MM.1S (cell line): ENCODE results near the gene LBH.

ENCODE experiments used
- DNase-seq: peaks from one replicate; pipeline ENCODE4 v3.0.0-alpha.2; 2015
- H2AFZ ChIP-seq: fragments of 300-600 bp; sonication (generic); 2 replicates; pipeline ENCODE4 v1.6.0; 2016; ENCODE audit warnings: antibody characterized with exemption, low read length
- H3F3A ChIP-seq: fragments of 300-600 bp; sonication (generic); 2 replicates; pipeline ENCODE4 v1.6.1; 2016; ENCODE audit warnings: mild to moderate bottlenecking, antibody characterized with exemption, low read length, moderate library complexity, mixed read lengths; ENCODE audit not compliant: insufficient read depth
- H3K27ac ChIP-seq: fragments of 300-600 bp; sonication (generic); 2 replicates; pipeline ENCODE4 v1.5.1; 2016; ENCODE audit warnings: mild to moderate bottlenecking, low read length
- H3K27me3 ChIP-seq: fragments of 300-600 bp; sonication (generic); replicated peaks from 2 replicates; pipeline ENCODE4 v1.6.0; 2016; ENCODE audit warnings: low read length; ENCODE audit not compliant: insufficient read depth
- H3K36me3 ChIP-seq: fragments of 300-600 bp; sonication (generic); replicated peaks from 2 replicates; pipeline ENCODE4 v1.6.1; 2016; ENCODE audit warnings: mild to moderate bottlenecking, low read length, mixed read lengths; ENCODE audit not compliant: insufficient read depth
- H3K4me1 ChIP-seq: fragments of 300-600 bp; sonication (generic); 2 replicates; pipeline ENCODE4 v1.6.1; 2016; ENCODE audit warnings: low read length, mixed read lengths
- H3K4me2 ChIP-seq: fragments of 300-600 bp; sonication (generic); 2 replicates; pipeline ENCODE4 v1.6.0; 2016; ENCODE audit warnings: low read depth, low read length
- H3K4me3 ChIP-seq: fragments of 300-600 bp; sonication (generic); 2 replicates; pipeline ENCODE4 v1.5.1; 2016; ENCODE audit warnings: low read length, mixed read lengths
- H3K79me2 ChIP-seq: fragments of 300-600 bp; sonication (generic); 2 replicates; pipeline ENCODE4 v1.6.1; 2016; ENCODE audit warnings: mixed run types, low read length, mixed read lengths
- H3K9ac ChIP-seq: fragments of 300-600 bp; sonication (generic); 2 replicates; pipeline ENCODE4 v1.6.1; 2016; ENCODE audit warnings: low read length, mixed read lengths
- H3K9me2 ChIP-seq: fragments of 300-600 bp; sonication (generic); replicated peaks from 2 replicates; pipeline ENCODE4 v1.6.1; 2016; ENCODE audit warnings: mild to moderate bottlenecking, low read length, mixed read lengths; ENCODE audit not compliant: insufficient read depth
- H3K9me3 ChIP-seq: fragments of 300-600 bp; sonication (generic); replicated peaks from 2 replicates; pipeline ENCODE4 v1.6.1; 2016; ENCODE audit warnings: mild to moderate bottlenecking, low read length, mixed read lengths; ENCODE audit not compliant: insufficient read depth
- H4K20me1 ChIP-seq: fragments of 300-600 bp; sonication (generic); 2 replicates; pipeline ENCODE4 v1.6.1; 2016; ENCODE audit warnings: mild to moderate bottlenecking, low read length, moderate library complexity, mixed read lengths; ENCODE audit not compliant: insufficient read depth
- CTCF ChIP-seq: fragments of 300-600 bp; sonication (generic); IDR thresholded peaks from 2 replicates; pipeline ENCODE4 v1.5.1; 2016; ENCODE audit warnings: antibody characterized with exemption, low read length, mixed read lengths
- EZH2 ChIP-seq: fragments of 300-600 bp; sonication (generic); optimal IDR thresholded peaks from 2 replicates; pipeline ENCODE3; 2017; ENCODE audit warnings: low read depth, mild to moderate bottlenecking, antibody characterized with exemption, low read length, mixed read lengths
- EZH2phosphoT487 ChIP-seq: fragments of 300-600 bp; sonication (generic); IDR thresholded peaks from 2 replicates; pipeline ENCODE4 v1.6.1; 2018; ENCODE audit warnings: antibody characterized with exemption, low read length

The LBH gene

DNA sequence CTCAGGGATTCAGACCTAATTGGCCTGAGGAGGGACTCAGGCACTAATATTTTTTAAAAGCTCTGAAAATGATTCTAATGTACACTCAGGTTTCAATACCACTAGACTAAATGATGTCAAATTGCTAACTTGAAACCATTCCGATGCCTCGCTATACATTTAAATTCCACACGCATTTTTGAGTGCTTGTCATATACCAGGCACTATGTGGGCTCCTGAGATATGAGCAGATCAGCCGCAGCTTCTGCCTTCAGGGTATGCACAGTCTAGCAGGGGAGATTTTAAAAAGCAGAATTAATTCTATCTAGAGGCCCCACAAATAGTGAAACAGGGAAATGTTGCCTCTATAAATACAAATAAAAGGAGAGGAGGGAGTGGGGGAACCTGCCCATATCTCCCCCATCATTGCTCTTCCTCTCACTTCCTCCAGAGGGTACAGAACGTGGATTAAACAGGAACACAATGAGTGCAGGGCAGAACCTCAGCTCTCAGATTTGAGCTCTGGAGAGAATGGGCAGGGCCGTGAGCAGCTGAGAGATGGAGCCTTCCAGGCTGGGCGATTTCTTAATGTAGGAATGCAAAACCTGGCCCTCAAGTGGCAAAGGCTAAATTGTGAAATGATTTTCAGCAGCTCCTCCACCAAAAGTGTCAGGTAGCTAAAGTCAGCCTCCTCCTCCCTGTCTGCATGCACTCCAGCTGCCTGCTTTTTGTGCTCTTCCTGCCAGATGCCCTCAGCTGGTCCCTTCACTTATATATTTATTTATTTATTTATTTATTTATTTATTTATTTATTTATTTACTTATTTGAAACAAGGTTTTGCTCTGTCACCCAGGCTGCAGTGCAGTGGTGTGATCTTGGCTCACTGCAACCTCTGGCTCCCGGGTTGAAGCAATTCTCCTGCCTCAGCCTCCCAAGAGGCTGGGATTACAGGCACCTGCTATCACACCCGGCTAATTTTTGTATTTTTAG, 24.6 kb upstream of the LBH start:
- Histone ChIP-seq H3K4me3 (no peak overlapping the region), H3K27ac (no peak overlapping the region), H2AFZ (no peak overlapping the region), H3K4me1 (no peaks in the 10 kb centered on the region), H3K9me2 (no peaks in the 10 kb centered on the region), H3K36me3 (no peaks in the 10 kb centered on the region), H3F3A (no peaks in the 10 kb centered on the region), H4K20me1 (no peaks in the 10 kb centered on the region), H3K27me3 (no peaks in the 10 kb centered on the region), H3K9me3 (no peaks in the 10 kb centered on the region), H3K4me2 (no peak overlapping the region), H3K79me2 (no peaks in the 10 kb centered on the region), H3K9ac (no peak overlapping the region)
- no peak for DNase-seq
- TF ChIP-seq EZH2phosphoT487, result no peak

- no peaks in the 10 kb centered on the region for H3K36me3 ChIP-seq
- H3K4me3 ChIP-seq, result no peak overlapping the region
- no peaks in the 10 kb centered on the region for H3F3A ChIP-seq
- DNase-seq, result peak; percentile 31
- no peak overlapping the region for H3K9ac ChIP-seq
- no peaks in the 10 kb centered on the region for H3K4me1 ChIP-seq
- H3K9me3 ChIP-seq, result no peaks in the 10 kb centered on the region
- H3K9me2 ChIP-seq, result no peaks in the 10 kb centered on the region
- H3K79me2 ChIP-seq, result no peaks in the 10 kb centered on the region
- H4K20me1 ChIP-seq, result no peaks in the 10 kb centered on the region
- H2AFZ ChIP-seq, result no peak overlapping the region
- H3K27me3 ChIP-seq, result no peaks in the 10 kb centered on the region
- TF ChIP-seq EZH2 (no peak), CTCF (peak; percentile 85), EZH2phosphoT487 (no peak)
- H3K27ac ChIP-seq, result no peak overlapping the region
- H3K4me2 ChIP-seq, result no peak overlapping the region
Measured at GRCh38 chr2:30208453-30208852, 22.9 kb upstream of the LBH start.

DNA sequence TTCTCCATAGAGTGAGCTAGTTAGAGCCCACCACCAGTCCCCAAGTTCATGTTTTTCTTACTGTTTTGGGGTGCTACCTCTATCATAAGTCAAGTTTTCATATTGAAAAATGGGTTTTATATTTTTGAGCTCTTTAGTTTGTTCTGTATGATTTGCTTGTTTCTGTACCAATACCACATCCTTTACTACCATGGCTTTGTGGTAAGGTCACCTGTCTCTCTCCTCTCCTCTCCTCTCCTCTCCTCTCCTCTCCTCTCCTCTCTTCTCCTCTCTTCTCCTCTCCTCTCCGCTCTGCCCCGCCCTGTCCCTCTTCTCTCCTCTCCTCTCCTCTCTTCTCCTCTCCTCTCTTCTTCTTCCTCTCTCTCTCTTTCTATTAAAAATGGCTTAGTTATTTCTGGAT, 22.1 kb upstream of the LBH start:
- Histone ChIP-seq H3K9me3 (no peaks in the 10 kb centered on the region), H3K27ac (no peak overlapping the region)
- TF ChIP-seq CTCF (no peak), EZH2 (no peak), EZH2phosphoT487 (no peak)

GRCh38 chr2:30213326-30213725, 18.0 kb upstream of the LBH start:
- Histone ChIP-seq H3K9me2 (no peaks in the 10 kb centered on the region), H3K27me3 (no peaks in the 10 kb centered on the region), H3K79me2 (no peaks in the 10 kb centered on the region), H3K4me2 (no peak overlapping the region), H3F3A (no peaks in the 10 kb centered on the region), H3K36me3 (no peaks in the 10 kb centered on the region), H3K27ac (no peak overlapping the region), H2AFZ (no peak overlapping the region), H3K9ac (no peak overlapping the region), H3K4me1 (no peaks in the 10 kb centered on the region), H3K9me3 (no peaks in the 10 kb centered on the region), H4K20me1 (no peaks in the 10 kb centered on the region), H3K4me3 (no peak overlapping the region)
- DNase-seq, result no peak
- TF ChIP-seq CTCF, result no peak
- TF ChIP-seq EZH2phosphoT487, result no peak
- no peak for TF ChIP-seq EZH2

More for the DNA sequence above, 22.1 kb upstream of the LBH start:
- Histone ChIP-seq H4K20me1 (no peaks in the 10 kb centered on the region), H3K4me3 (no peak overlapping the region), H3K79me2 (no peaks in the 10 kb centered on the region), H3K4me2 (no peak overlapping the region), H3K27me3 (no peaks in the 10 kb centered on the region), H3F3A (no peaks in the 10 kb centered on the region), H3K9me2 (no peaks in the 10 kb centered on the region), H2AFZ (no peak overlapping the region), H3K9ac (no peak overlapping the region), H3K4me1 (no peaks in the 10 kb centered on the region), H3K36me3 (no peaks in the 10 kb centered on the region)
- DNase-seq, result no peak
